HepG2 (cell line): Measurements from ENCODE around the gene TP53TG5.

Experiments
- HDAC1 ChIP-seq: sonication (generic); formaldehyde crosslinking; IDR thresholded peaks from 2 replicates; pipeline ENCODE4 v1.5.1; 2020; ENCODE audit warnings: mild to moderate bottlenecking, missing genetic modification reagents
- POLR2A ChIP-seq, 2 experiments: IDR thresholded peaks; 2 replicates each; pipeline ENCODE4 v1.6.1; 2011; ENCODE audit warnings: low read depth in 2 of 2, low read length in 2 of 2, mild to moderate bottlenecking in 1 of 2, moderate library complexity in 1 of 2; ENCODE audit not compliant: insufficient read depth in 1 of 2
- SIN3B ChIP-seq: fragments of 150-350 bp; IDR thresholded peaks from 2 replicates; pipeline ENCODE4 v1.6.1; 2014; ENCODE audit warnings: low read length
- SP2 ChIP-seq: sonication (generic); formaldehyde crosslinking; IDR thresholded peaks from 2 replicates; pipeline ENCODE4 v1.5.1; 2020; ENCODE audit warnings: mild to moderate bottlenecking, missing genetic modification reagents
- ZBTB20 ChIP-seq: sonication (generic); formaldehyde crosslinking; IDR thresholded peaks from 2 replicates; pipeline ENCODE4 v1.8.1; 2023; ENCODE audit warnings: missing genetic modification reagents, low read depth, mild to moderate bottlenecking, borderline replicate concordance
- ZBTB7A ChIP-seq: sonication (generic); formaldehyde crosslinking; IDR thresholded peaks from 2 replicates; pipeline ENCODE4 v1.8.0; 2022; ENCODE audit warnings: mild to moderate bottlenecking, missing genetic modification reagents
- ZNF430 ChIP-seq: sonication (generic); formaldehyde crosslinking; IDR thresholded peaks from 2 replicates; pipeline ENCODE4 v1.9.0; 2021; ENCODE audit warnings: mild to moderate bottlenecking, missing genetic modification reagents
- ZNF747 ChIP-seq: sonication (generic); formaldehyde crosslinking; IDR thresholded peaks from 2 replicates; pipeline ENCODE4 v1.8.1; 2023; ENCODE audit warnings: missing genetic modification reagents, mild to moderate bottlenecking, borderline replicate concordance
- TF ChIP-seq, protein P1 (sequence below): IDR thresholded peaks from 2 replicates; pipeline ENCODE4 v1.6.1; 2012; ENCODE audit warnings: low read length, improper control_type of control experiment
- TF ChIP-seq, protein P2 (sequence below): sonication (generic); formaldehyde crosslinking; IDR thresholded peaks from 2 replicates; pipeline ENCODE4 v1.5.0; 2020; ENCODE audit warnings: mild to moderate bottlenecking, missing genetic modification reagents, moderate library complexity
- TF ChIP-seq, protein P3 (sequence below): sonication (generic); formaldehyde crosslinking; conservative IDR thresholded peaks from 2 replicates; pipeline ENCODE4 v1.8.0; 2022; ENCODE audit warnings: mild to moderate bottlenecking, moderate library complexity, missing genetic modification reagents
- TF ChIP-seq, protein P4 (sequence below): IDR thresholded peaks from 2 replicates; pipeline ENCODE4 v1.6.1; 2016; ENCODE audit warnings: low read depth

DNA sequence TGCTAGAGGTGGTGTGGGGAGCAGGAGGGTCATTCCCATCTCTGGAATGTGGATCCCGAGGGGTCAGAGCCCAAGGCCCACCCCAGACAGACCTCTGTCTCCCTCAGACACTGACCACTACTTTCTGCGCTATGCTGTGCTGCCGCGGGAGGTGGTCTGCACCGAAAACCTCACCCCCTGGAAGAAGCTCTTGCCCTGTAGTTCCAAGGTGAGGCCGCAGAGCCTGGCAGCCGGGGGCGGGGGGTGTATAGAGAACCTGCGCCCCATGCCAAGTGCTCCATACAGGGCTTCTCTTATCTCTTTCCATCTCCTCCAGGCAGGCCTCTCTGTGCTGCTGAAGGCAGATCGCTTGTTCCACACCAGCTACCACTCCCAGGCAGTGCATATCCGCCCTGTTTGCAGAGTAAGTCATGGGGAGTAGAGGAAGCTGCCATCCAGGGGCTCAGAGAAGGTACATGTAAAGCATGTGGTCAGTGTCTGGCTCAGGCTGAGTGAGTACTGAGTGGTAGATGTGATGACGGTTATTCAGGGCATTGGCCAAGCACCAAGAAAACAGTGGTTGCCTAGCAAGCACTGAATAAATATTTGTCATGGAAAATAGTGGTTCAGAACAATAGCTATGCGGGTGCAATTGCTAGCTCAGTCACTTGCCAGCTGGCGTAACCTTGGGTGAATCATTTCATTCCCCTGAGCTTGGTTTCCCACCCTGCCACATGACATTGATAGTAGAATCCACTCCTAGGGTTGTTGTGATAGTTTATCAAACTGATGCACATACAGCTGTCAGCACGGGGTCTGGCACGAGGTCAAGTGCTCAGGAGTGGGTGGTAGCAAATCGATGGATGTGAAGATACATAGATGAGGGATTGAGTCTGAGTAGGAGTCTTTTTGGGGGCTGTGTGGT, 41.3 kb upstream of the TP53TG5 start:
- TF ChIP-seq, protein P1, sequence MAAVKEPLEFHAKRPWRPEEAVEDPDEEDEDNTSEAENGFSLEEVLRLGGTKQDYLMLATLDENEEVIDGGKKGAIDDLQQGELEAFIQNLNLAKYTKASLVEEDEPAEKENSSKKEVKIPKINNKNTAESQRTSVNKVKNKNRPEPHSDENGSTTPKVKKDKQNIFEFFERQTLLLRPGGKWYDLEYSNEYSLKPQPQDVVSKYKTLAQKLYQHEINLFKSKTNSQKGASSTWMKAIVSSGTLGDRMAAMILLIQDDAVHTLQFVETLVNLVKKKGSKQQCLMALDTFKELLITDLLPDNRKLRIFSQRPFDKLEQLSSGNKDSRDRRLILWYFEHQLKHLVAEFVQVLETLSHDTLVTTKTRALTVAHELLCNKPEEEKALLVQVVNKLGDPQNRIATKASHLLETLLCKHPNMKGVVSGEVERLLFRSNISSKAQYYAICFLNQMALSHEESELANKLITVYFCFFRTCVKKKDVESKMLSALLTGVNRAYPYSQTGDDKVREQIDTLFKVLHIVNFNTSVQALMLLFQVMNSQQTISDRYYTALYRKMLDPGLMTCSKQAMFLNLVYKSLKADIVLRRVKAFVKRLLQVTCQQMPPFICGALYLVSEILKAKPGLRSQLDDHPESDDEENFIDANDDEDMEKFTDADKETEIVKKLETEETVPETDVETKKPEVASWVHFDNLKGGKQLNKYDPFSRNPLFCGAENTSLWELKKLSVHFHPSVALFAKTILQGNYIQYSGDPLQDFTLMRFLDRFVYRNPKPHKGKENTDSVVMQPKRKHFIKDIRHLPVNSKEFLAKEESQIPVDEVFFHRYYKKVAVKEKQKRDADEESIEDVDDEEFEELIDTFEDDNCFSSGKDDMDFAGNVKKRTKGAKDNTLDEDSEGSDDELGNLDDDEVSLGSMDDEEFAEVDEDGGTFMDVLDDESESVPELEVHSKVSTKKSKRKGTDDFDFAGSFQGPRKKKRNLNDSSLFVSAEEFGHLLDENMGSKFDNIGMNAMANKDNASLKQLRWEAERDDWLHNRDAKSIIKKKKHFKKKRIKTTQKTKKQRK, result no peak
- TF ChIP-seq POLR2A (IDR thresholded peaks at IDR 0.05; ENCODE audit: insufficient read depth in 1 of 2, low read depth in 2 of 2, low read length in 2 of 2), result no peak
- TF ChIP-seq, protein P2, sequence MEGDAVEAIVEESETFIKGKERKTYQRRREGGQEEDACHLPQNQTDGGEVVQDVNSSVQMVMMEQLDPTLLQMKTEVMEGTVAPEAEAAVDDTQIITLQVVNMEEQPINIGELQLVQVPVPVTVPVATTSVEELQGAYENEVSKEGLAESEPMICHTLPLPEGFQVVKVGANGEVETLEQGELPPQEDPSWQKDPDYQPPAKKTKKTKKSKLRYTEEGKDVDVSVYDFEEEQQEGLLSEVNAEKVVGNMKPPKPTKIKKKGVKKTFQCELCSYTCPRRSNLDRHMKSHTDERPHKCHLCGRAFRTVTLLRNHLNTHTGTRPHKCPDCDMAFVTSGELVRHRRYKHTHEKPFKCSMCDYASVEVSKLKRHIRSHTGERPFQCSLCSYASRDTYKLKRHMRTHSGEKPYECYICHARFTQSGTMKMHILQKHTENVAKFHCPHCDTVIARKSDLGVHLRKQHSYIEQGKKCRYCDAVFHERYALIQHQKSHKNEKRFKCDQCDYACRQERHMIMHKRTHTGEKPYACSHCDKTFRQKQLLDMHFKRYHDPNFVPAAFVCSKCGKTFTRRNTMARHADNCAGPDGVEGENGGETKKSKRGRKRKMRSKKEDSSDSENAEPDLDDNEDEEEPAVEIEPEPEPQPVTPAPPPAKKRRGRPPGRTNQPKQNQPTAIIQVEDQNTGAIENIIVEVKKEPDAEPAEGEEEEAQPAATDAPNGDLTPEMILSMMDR (CRISPR knock-in tag), result no peak
- TF ChIP-seq, protein P3, sequence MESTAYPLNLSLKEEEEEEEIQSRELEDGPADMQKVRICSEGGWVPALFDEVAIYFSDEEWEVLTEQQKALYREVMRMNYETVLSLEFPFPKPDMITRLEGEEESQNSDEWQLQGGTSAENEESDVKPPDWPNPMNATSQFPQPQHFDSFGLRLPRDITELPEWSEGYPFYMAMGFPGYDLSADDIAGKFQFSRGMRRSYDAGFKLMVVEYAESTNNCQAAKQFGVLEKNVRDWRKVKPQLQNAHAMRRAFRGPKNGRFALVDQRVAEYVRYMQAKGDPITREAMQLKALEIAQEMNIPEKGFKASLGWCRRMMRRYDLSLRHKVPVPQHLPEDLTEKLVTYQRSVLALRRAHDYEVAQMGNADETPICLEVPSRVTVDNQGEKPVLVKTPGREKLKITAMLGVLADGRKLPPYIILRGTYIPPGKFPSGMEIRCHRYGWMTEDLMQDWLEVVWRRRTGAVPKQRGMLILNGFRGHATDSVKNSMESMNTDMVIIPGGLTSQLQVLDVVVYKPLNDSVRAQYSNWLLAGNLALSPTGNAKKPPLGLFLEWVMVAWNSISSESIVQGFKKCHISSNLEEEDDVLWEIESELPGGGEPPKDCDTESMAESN (CRISPR knock-in tag), result no peak
- no peak for TF ChIP-seq ZNF747 (CRISPR knock-in tag)
- no peak for TF ChIP-seq SP2 (CRISPR knock-in tag)
- no peak for TF ChIP-seq HDAC1
- TF ChIP-seq ZNF430 (CRISPR knock-in tag), result no peak
- TF ChIP-seq, protein P4, sequence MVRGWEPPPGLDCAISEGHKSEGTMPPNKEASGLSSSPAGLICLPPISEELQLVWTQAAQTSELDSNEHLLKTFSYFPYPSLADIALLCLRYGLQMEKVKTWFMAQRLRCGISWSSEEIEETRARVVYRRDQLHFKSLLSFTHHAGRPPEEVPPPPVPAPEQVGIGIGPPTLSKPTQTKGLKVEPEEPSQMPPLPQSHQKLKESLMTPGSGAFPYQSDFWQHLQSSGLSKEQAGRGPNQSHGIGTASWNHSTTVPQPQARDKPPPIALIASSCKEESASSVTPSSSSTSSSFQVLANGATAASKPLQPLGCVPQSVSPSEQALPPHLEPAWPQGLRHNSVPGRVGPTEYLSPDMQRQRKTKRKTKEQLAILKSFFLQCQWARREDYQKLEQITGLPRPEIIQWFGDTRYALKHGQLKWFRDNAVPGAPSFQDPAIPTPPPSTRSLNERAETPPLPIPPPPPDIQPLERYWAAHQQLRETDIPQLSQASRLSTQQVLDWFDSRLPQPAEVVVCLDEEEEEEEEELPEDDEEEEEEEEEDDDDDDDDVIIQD, result no peak
- no peak for TF ChIP-seq ZBTB7A (CRISPR knock-in tag)
- no peak for TF ChIP-seq SIN3B
- TF ChIP-seq ZBTB20, result no peak
